ENCODE data around the gene U2AF2.
"Not testable (repeated sequence)": the region's sequence is repeated elsewhere in the genome, so short reads cannot be mapped to it uniquely, and the experiment has no call there.

Gene U2AF2

GRCh38 chr19:55712804-55713631, 58.2 kb downstream of the U2AF2 start:
- DNase-seq (ENCODE audit: low spot score), result no peak

DNA sequence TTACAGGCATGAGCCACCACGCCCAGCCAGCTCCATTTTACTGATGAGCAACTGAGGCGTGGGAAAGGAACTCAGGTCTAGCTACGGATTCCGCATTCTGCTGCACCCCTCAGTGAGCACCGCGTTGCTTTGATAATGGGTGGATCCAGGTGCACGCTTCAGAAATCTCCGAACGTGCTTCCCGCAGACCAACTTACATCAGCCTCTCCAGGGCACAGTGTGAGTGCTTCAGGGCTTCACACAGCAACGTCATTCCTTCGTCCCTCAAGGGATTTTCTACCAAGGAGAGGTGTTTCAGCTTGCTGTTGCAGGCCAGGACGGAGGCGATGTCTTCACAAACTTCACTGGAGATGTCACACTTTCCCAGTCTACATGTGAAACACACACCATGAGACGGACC, 61.7 kb downstream of the U2AF2 start:
- no peak for DNase-seq (ENCODE audit: low spot score)

GRCh38 chr19:55717251-55717650, 62.4 kb downstream of the U2AF2 start:
- no peak for DNase-seq (ENCODE audit: low spot score)

DNA sequence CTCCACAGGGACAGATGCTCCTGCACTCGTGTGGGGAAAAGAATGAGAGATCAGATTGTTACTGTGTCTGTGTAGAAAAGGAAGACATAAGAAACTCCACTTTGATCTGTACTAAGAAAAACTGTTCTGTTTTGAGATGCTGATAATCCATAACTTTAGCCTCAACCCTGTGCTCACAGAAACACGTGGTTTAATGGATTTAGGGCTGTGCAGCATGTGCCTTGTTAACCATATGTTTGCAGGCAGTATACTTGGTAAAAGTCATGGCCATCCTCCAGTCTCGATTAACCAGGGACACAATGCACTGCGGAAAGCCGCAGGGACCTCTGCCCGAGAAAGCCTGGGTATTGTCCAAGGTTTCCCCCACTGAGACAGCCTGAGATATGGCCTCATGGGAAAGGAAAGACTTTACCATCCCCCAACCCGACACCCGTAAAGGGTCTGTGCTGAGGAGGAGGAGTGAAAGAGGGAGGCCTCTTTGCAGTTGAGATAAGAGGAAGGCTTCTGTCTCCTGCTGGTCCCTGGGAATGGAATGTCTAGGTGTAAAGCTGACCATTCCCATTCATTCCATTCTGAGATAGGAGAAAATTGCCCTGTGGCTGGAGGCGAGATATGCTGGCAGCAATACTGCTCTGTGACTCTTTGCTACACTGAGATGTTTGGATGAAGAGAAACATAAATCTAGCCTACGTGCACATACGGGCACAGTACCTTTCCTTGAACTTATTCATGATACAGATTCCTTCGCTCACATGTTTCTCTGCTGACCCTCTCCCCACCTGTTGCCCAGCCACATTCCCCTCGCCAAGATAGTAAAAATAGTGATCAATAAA, 63.3 kb downstream of the U2AF2 start:
- DNase-seq (ENCODE audit: low spot score), result not testable (repeated sequence)

DNA sequence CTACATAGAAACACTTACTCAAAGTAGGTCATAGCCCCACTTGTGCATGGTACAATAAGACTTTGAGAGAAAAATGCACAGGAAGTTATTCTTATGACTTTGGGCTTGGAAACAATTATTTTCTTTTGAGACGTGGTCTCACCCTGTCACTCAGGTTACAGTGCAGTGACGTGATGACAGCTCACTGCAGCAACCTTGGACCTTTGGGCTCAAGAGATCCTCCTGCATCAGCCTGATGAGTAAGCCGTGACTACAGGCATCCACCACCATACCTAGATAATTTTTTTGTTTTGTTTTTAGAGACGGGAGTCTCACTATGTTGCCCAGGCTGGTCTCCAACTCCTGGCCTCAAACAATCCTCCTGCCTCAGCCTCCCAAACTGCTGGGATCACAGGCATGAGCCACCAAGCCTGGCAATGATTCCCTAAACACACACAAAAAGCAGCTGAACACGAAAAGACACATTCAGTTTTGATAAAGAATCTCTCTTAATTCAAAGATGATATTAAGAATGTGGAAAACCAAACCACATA, 65.4 kb downstream of the U2AF2 start:
- no peak for DNase-seq (ENCODE audit: low spot score)

DNA sequence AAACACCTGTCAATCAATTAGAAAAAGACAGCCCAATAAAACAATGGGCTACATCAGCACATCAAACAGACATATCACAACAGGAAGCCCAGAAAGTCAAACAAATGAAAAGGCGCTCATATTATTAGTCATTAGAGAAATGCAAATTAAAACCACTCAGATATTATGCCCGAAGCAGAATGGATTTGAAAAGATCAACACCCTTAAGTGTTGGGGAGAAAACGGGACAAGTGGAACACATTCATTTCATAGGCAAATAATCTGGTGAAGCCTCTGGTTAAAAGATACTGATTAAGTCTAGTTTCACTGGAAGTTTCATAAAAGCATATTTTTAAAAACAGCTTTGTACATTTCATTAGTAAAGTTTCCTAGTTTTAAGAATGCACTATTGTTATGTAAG, 66.0 kb downstream of the U2AF2 start:
- no peak for DNase-seq (ENCODE audit: low spot score)

GRCh38 chr19:55723491-55723890, 68.7 kb downstream of the U2AF2 start:
- no peak for DNase-seq (ENCODE audit: low spot score)
